DOHH2 (cell line): Measurements from ENCODE around the gene PGBD5.

Experiments used
- H3F3A ChIP-seq: fragments of 200-600 bp; sonication (generic), shearing (Covaris generic); 2 replicates; pipeline ENCODE4 v1.6.0; 2016; ENCODE audit warnings: antibody characterized with exemption, mild to moderate bottlenecking; ENCODE audit not compliant: control insufficient read depth, insufficient read depth
- H3K27ac ChIP-seq: fragments of 200-600 bp; sonication (generic); 2 replicates; pipeline ENCODE4 v1.5.1; 2014; ENCODE audit warnings: low read depth, mild to moderate bottlenecking, low read length, moderate library complexity
- H3K27me3 ChIP-seq: fragments of 200-600 bp; sonication (generic); 2 replicates; pipeline ENCODE4 v1.6.1; 2014; ENCODE audit warnings: mild to moderate bottlenecking, low read length, mixed read lengths; ENCODE audit not compliant: control insufficient read depth
- H3K36me3 ChIP-seq: fragments of 200-600 bp; sonication (generic); 2 replicates; pipeline ENCODE4 v1.6.1; 2014; ENCODE audit warnings: mild to moderate bottlenecking, low read length, moderate library complexity, mixed read lengths; ENCODE audit not compliant: control insufficient read depth
- H3K4me1 ChIP-seq: fragments of 200-600 bp; sonication (generic); 2 replicates; pipeline ENCODE4 v1.6.1; 2014; ENCODE audit warnings: mild to moderate bottlenecking, low read length, mixed read lengths; ENCODE audit not compliant: control insufficient read depth
- H3K4me2 ChIP-seq: fragments of 200-600 bp; sonication (generic); 2 replicates; pipeline ENCODE4 v1.6.0; 2014; ENCODE audit warnings: mild to moderate bottlenecking, low read length, moderate library complexity
- H3K4me3 ChIP-seq: fragments of 200-600 bp; sonication (generic); 2 replicates; pipeline ENCODE4 v1.5.1; 2014; ENCODE audit warnings: mild to moderate bottlenecking, low read length, mixed read lengths
- H3K79me2 ChIP-seq: fragments of 200-600 bp; sonication (generic); 2 replicates; pipeline ENCODE4 v1.6.1; 2014; ENCODE audit warnings: mild to moderate bottlenecking, low read length, mixed read lengths; ENCODE audit not compliant: control insufficient read depth
- H3K9me2 ChIP-seq: fragments of 200-600 bp; sonication (generic); replicated peaks from 2 replicates; pipeline ENCODE4 v1.6.1; 2014; ENCODE audit warnings: mild to moderate bottlenecking, low read length, mixed read lengths; ENCODE audit not compliant: control insufficient read depth
- H3K9me3 ChIP-seq: fragments of 200-600 bp; sonication (generic); 2 replicates; pipeline ENCODE4 v1.6.1; 2014; ENCODE audit warnings: antibody characterized with exemption, low read length, mixed read lengths; ENCODE audit not compliant: control insufficient read depth, insufficient read depth
- H4K20me1 ChIP-seq: fragments of 200-600 bp; sonication (generic); 2 replicates; pipeline ENCODE4 v1.6.0; 2014; ENCODE audit warnings: low read depth, mild to moderate bottlenecking, antibody characterized with exemption, low read length, moderate library complexity; ENCODE audit not compliant: control insufficient read depth, insufficient read depth
- EZH2phosphoT487 ChIP-seq: fragments of 200-600 bp; sonication (generic); IDR thresholded peaks from 2 replicates; pipeline ENCODE4 v1.6.1; 2017; ENCODE audit warnings: borderline replicate concordance, mild to moderate bottlenecking, antibody characterized with exemption, low read length, moderate library complexity, mixed read lengths
- TF ChIP-seq, protein P1 (sequence below): fragments of 200-600 bp; sonication (generic); IDR thresholded peaks from one replicate; pipeline ENCODE4 v1.5.1; 2014; ENCODE audit warnings: antibody characterized with exemption, mild to moderate bottlenecking, low read depth, low read length; ENCODE audit not compliant: poor library complexity, severe bottlenecking

The PGBD5 gene

DNA sequence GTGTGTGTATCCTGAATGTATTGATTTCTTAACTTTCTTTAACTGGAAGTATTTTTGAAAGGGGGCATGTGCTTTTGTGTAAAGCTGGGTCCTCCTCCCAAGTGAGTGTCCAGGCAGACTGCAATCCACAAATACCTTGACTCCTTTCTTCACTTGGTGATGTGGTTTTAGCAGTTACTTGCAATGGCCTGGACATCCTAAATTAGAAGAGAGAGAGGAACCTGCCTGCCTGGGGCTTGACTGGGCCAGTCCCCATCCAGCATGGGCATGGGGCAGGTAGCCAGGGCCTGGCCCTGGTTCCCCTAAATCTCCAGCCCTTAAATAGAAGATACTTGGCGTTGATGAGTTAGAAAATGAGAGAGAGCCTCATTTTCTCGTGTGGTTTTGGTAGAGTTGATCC, 159.7 kb downstream of the PGBD5 start:
- Histone ChIP-seq H3K4me2 (no peak overlapping the region), H3K36me3 (peaks cover 6% of the 10 kb centered on the region; the same call in 1 of the 2 replicates), H3F3A (peaks cover 13% of the 10 kb centered on the region; the same call in 1 of the 2 replicates), H3K9me3 (no peaks in the 10 kb centered on the region), H3K27ac (no peak overlapping the region), H3K4me1 (peaks cover 33% of the 10 kb centered on the region), H4K20me1 (no peaks in the 10 kb centered on the region), H3K4me3 (no peak overlapping the region), H3K79me2 (no peaks in the 10 kb centered on the region), H3K27me3 (no peaks in the 10 kb centered on the region), H3K9me2 (no peaks in the 10 kb centered on the region)
- no peak for TF ChIP-seq EZH2phosphoT487
- TF ChIP-seq, protein P1, sequence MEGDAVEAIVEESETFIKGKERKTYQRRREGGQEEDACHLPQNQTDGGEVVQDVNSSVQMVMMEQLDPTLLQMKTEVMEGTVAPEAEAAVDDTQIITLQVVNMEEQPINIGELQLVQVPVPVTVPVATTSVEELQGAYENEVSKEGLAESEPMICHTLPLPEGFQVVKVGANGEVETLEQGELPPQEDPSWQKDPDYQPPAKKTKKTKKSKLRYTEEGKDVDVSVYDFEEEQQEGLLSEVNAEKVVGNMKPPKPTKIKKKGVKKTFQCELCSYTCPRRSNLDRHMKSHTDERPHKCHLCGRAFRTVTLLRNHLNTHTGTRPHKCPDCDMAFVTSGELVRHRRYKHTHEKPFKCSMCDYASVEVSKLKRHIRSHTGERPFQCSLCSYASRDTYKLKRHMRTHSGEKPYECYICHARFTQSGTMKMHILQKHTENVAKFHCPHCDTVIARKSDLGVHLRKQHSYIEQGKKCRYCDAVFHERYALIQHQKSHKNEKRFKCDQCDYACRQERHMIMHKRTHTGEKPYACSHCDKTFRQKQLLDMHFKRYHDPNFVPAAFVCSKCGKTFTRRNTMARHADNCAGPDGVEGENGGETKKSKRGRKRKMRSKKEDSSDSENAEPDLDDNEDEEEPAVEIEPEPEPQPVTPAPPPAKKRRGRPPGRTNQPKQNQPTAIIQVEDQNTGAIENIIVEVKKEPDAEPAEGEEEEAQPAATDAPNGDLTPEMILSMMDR, result no peak

- TF ChIP-seq EZH2phosphoT487, result no peak
- TF ChIP-seq, protein P1, result no peak
- Histone ChIP-seq H3F3A (peaks cover 8% of the 10 kb centered on the region; the same call in 1 of the 2 replicates), H3K9me3 (no peaks in the 10 kb centered on the region), H3K4me2 (no peak overlapping the region), H3K9me2 (no peaks in the 10 kb centered on the region), H3K4me1 (peaks cover 23% of the 10 kb centered on the region), H3K36me3 (peaks cover 6% of the 10 kb centered on the region; the same call in 1 of the 2 replicates), H3K27me3 (no peaks in the 10 kb centered on the region), H4K20me1 (no peaks in the 10 kb centered on the region), H3K27ac (no peak overlapping the region), H3K79me2 (no peaks in the 10 kb centered on the region), H3K4me3 (no peak overlapping the region)
Observed at GRCh38 chr1:230265200-230266115, 160.7 kb downstream of the PGBD5 start.
